ENCODE data around the gene COL9A3.

Gene COL9A3

GRCh38 chr20:62813588-62813987 is 3.3 kb upstream of the COL9A3 start:
- no peak for DNase-seq

GRCh38 chr20:62814060-62814708 is 2.7 kb upstream of the COL9A3 start:
- DNase-seq = no peak

- no peak for DNase-seq
Observed at GRCh38 chr20:62814709-62815065, 2.2 kb upstream of the COL9A3 start.

GRCh38 chr20:62815066-62815991 is 1.5 kb upstream of the COL9A3 start:
- no peak for DNase-seq

- DNase-seq = no peak
Observed at GRCh38 chr20:62816031-62816883, 593 bp upstream of the COL9A3 start.

- DNase-seq = no peak
Observed at GRCh38 chr20:62817975-62818591, 1.2 kb downstream of the COL9A3 start.

- no peak for DNase-seq
Observed at GRCh38 chr20:62818592-62819493, 2.0 kb downstream of the COL9A3 start.

- DNase-seq = no peak
Observed at GRCh38 chr20:62819494-62820174, 2.8 kb downstream of the COL9A3 start.

GRCh38 chr20:62820208-62820961 is 3.5 kb downstream of the COL9A3 start:
- DNase-seq = no peak

- no peak for DNase-seq
Observed at GRCh38 chr20:62820962-62821725, 4.3 kb downstream of the COL9A3 start.

- no peak for DNase-seq
Observed at GRCh38 chr20:62821726-62822210, 4.9 kb downstream of the COL9A3 start.

GRCh38 chr20:62822239-62822787 is 5.5 kb downstream of the COL9A3 start:
- DNase-seq = no peak

GRCh38 chr20:62822788-62823651 is 6.2 kb downstream of the COL9A3 start:
- peak; percentile 31 to 56 for DNase-seq

- no peak for DNase-seq
Observed at GRCh38 chr20:62823688-62824475, 7.0 kb downstream of the COL9A3 start.

- peak; percentile 70 to 71 for DNase-seq
Observed at GRCh38 chr20:62824476-62825332, 7.9 kb downstream of the COL9A3 start.

- no peak for DNase-seq
Observed at GRCh38 chr20:62825333-62825985, 8.6 kb downstream of the COL9A3 start.
